GM04503 (cell line): ENCODE data around the gene RNF150.
A peak's percentile ranks its signal among the peaks of the same experiment; 100 is the strongest.
"Not testable (repeated sequence)": the region's sequence is repeated elsewhere in the genome, so short reads cannot be mapped to it uniquely, and the experiment has no call there.

Experiments used
- DNase-seq: peaks from one replicate; pipeline ENCODE4 v3.0.0-alpha.2; 2012; ENCODE audit warnings: low read depth

RNF150 gene

GRCh38 chr4:141133146-141133998, at the start of gene RNF150:
Gene RNF150 (minus strand): TSS chr4:141133469.
- peak; percentile 55 for DNase-seq

GRCh38 chr4:141180991-141181761, 47.9 kb upstream of the RNF150 start:
- no peak for DNase-seq

GRCh38 chr4:141179474-141180373, 46.5 kb upstream of the RNF150 start:
- no peak for DNase-seq

- DNase-seq, result no peak
Measured at GRCh38 chr4:141177171-141177570, 43.9 kb upstream of the RNF150 start.

- no peak for DNase-seq
Measured at GRCh38 chr4:141174457-141174856, 41.2 kb upstream of the RNF150 start.

GRCh38 chr4:141170671-141171070, 37.4 kb upstream of the RNF150 start:
- no peak for DNase-seq

GRCh38 chr4:141169391-141169790, 36.1 kb upstream of the RNF150 start:
- DNase-seq, result no peak

GRCh38 chr4:141165001-141165400, 31.7 kb upstream of the RNF150 start:
- DNase-seq, result not testable (repeated sequence)

GRCh38 chr4:141159027-141159426, 25.8 kb upstream of the RNF150 start:
- DNase-seq, result no peak

- DNase-seq, result no peak
Measured at GRCh38 chr4:141158219-141158618, 24.9 kb upstream of the RNF150 start.

GRCh38 chr4:141155586-141155985, 22.3 kb upstream of the RNF150 start:
- no peak for DNase-seq

- DNase-seq, result no peak
Measured at GRCh38 chr4:141154725-141155124, 21.5 kb upstream of the RNF150 start.

- no peak for DNase-seq
Measured at GRCh38 chr4:141153751-141154510, 20.7 kb upstream of the RNF150 start.

- no peak for DNase-seq
Measured at GRCh38 chr4:141144207-141144606, 10.9 kb upstream of the RNF150 start.

GRCh38 chr4:141142423-141142822, 9.2 kb upstream of the RNF150 start:
- DNase-seq, result no peak

- DNase-seq, result no peak
Measured at GRCh38 chr4:141140391-141141200, 7.3 kb upstream of the RNF150 start.

GRCh38 chr4:141133999-141134995, 1.0 kb upstream of the RNF150 start:
- no peak for DNase-seq

GRCh38 chr4:141132709-141133145, 542 bp downstream of the RNF150 start:
- no peak for DNase-seq

- no peak for DNase-seq
Measured at GRCh38 chr4:141132072-141132708, 1.1 kb downstream of the RNF150 start.
